Activated CD8-positive, alpha-beta memory T cell treated with anti-CD3 and anti-CD28 coated beads, Interleukin-2, amount 50 U/mL, for 24 hours (primary cell): ENCODE measurements around the gene PLSCR5.

Experiments used
- DNase-seq: peaks from one replicate; pipeline ENCODE4 v3.0.0-alpha.2; 2020; ENCODE audit errors: extremely low read depth

PLSCR5 gene

DNA sequence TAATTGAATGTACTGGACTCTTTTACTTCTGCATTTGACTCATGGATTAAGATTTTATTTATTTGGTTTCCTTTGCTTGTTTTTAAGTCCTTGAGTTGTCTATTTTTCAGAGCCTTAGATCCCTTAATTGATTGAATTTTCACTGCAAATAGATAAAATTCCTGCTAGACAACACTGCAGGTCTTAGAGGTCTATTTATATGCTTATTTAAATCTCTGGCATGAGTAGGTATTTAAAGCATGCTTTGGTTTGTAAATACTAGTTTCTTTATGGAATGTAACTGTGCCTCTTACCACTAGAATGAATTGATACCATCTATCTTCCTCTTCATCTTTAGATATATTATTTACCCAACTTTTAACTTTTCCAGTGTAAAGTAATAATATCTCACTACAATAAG, 20.0 kb downstream of the PLSCR5 start:
- no peak for DNase-seq

DNA sequence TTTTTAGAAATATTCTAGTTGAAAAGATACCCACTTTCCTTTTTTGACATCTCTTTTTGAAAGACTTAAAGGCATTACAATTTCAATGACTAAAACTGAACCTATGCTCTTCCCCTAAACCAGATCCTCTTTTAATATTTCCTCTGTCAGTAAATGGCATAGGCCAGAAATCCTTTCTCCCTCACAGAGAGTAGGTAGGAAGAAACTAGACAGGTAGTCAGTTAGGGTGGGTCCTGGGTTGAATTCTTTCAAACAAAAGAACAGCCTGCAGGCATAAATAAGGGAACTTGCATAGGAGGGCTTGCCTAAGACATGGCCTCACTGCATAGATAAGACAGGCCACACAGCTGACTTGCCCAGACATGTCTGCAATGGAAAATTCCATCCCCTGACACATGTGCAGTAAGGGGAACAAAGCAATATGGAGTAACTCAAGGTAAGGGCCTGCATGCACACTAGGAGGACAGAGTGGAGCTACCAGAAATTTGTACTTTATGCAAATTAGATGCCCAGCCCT, 23.1 kb downstream of the PLSCR5 start:
- DNase-seq = no peak

DNA sequence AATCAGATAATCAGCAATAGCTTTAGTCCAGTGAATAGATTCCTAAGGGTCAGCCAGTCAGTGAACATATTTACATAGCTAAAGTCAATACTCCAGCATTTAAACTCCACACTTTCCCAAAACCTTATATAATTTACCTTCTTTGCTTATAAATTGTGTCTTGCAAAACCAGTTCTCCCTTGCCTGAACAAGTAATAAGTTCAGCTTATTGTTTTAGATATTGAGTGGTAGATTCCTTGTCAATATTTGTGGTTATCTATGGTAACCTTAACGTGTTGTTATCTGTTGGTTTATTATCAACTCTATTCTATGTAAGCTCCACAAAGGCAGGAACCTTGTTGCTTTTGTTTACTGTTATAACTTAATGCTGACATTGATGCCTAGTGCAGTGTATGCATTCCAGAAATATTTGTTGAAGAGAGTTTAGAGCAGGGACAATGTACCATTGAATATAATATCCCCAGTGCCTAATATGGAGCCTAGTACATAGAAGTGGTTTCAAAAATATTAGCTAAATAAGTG, 24.0 kb downstream of the PLSCR5 start:
- no peak for DNase-seq

DNA sequence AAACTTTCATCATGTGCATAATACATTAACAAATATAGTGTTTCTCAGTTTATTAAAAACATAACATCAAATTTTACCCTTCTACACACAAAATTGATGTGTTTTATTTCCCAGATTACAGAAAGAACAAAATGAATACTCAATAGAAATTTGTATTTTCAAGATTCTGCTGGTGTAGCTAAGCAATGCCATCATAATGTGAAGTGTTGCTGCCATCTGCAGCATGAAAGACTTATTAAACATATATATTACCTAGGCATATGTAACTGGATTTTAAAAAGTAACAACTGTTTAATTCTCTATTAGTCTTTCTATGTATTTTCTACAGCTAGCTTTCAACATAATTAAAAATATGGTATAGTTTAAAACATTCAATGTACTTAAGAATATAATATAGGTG, 27.5 kb downstream of the PLSCR5 start:
- DNase-seq = no peak

DNA sequence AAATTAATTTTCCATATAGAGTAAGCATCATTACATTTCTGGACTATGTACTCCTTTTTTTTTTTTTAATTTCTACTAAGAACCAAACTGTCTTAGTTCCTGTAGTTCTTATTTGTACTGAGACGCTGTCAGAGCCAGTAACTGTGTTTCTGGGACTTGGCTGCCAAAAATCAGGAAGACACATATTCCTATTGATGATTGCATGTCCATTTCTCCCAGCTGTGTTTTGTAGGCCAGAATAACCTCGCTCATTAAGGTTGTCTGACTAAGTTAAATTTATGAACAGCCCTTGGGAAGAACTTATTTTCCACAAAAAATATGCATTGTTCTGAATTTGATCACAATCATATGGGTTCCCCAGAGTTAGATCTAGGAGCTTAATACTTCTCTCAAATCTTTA, 29.5 kb downstream of the PLSCR5 start:
- DNase-seq = no peak

DNA sequence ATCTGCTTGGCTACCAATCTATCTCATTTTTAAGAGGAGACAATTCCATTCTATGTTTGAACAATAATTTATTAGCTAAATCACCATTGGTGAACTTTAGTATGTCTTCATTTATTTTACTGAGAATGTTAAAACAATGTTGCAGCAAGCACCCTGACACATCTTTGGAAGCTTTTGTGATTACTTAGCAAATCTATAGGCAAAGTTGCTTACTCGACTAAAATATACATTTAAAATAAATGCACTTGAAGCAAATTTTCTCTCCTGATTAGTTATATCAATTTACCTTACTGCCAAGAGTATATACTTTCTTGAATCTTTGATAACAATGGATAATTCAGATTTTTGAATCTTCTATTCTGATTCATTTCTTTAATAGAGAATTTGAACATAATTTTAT, 31.0 kb downstream of the PLSCR5 start:
- DNase-seq = no peak

DNA sequence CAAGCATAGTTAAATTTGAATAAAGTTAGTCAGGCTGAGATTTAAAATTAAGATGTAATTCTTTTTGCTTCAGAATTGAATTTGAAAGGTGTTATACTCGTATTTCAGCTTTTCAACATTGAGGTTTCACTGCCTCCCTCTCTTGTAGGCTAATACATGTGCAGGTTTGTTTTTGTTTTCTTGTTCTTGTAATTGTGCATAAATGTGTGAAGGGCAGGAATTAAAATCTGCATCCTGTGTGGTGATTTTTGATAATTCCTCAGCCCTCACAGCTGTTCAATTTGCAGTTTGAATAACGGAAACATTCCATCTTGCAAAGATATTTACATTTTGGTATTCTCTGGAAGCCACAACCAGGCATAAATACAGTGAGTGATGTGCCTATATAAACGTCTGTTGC, 35.8 kb downstream of the PLSCR5 start:
- DNase-seq = no peak

DNA sequence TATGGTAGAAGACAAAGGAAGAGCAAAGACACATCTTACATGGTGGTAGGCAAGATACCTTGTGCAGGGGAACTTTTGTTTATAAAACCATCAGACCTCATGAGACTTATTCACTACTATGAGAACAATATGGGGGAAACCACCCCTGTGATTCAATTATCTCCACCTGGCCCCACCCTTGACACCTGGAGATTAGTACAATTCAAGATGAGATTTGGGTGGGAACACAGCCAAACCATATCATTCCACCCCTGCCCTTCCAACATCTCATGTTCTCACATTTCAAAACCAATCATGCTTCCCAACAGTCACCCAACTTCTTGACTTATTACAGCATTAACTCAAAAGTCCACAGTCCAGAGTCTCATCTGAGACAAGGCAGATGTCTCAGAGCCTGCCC, 39.0 kb downstream of the PLSCR5 start:
- DNase-seq = no peak

DNA sequence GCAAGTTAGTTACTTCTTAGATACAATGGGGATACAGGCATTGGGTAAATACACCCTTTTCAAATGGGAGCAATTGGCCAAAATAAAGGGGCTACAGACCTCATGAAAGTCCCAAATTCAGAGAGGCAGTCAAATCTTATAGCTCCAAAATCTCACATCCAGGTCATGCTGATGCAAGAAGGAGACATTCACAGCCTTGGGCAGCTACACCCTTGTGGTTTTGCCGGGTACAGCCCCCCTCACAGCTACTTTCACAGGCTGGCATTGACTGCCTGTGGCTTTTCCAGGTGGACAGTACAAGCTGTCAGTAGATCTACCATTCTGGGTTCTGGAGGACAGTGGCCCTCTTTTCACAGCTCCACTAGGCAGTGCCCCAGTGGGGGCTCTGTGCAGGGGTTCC, 43.3 kb downstream of the PLSCR5 start:
- DNase-seq = no peak

DNA sequence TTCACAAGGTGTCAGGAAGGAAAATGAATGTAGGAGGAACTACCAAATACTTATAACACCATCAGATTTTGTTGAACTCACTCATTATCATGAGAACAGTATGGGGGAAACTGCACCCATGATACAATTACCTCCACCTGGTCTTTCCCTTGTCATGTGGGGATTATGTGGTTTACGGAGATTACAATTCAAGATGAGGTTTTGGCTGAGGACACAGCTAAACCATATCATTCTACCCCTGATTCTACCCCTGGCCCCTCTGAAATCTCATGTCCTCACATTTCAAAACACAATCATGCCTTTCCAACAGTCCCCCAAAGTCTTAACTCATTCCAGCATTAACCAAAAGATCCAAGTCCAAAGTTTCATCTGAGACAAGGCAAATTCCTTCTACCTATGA, 43.7 kb downstream of the PLSCR5 start:
- no peak for DNase-seq

DNA sequence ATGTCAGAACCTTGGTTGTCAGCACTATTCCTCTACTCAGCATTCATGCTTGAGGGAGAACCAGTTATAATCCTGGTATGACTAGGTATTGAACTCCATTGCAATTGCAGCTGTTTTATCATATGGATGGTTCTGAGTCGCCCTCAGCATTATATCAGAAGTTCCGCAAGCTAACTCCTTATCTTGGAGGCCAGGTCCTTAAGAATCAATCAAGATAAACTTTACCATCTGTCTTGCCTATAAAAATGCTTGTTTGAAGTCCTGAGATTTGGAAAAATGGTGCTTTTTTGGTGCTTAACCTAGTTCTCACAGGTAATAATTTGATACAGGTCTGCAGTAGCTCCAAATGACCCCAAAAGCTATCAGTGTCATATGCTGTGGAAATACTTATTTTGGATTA, 44.5 kb downstream of the PLSCR5 start:
- DNase-seq = no peak

DNA sequence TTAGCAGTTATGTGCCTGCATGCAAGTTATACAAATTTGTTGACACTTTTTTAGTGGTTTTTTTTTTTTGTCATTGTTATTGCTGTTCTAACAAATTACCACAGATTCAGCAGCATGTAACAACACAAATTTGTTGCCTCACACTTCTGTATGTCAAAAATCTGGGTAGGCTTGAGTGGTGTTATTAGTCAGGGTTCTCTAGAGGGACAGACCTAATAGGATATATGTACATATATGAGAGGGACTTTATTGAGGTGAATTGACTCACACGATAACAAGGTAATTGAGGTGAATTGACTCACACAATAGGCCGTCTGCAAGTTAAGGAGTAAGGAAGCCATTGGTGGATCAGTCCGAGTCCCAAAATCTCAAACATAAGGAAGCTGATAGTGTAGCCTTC, 45.8 kb downstream of the PLSCR5 start:
- no peak for DNase-seq

DNA sequence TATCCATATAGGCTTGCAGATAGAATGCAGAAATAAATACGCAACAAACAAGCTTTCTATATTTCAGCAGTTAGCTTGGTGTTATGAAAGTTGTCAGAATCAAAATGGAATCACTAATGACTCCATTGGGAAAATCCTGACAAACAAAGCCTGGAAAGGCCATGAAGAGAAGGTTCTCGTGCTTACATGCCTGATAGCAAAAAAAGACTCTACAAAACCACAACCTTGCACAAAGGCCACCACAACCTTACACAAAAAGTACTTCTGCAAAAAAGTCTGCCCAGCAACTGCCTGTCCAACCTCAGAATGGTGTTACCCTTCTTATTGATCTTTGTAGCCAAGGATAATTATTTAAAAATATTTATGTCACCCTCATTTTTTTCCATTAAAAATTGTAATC, 46.4 kb downstream of the PLSCR5 start:
- DNase-seq = no peak

DNA sequence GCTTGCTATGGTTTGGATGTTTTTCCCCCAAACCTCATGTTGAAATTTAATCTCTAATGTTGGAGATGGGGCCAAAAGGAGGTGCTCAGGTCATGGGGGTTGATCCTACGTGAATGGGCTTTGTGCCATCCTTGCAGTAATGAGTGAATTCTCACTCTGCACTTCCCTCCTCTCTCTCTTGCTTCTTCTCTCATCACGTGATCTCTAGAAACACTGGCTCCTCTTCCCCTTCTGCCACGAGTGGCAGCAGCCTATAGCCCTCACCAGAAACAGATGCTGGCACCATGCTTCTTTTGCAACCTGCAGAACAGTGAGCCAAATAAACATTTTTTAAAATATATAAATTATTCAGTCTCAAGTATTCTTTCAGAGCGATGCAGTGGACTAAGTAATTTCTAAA, 47.4 kb downstream of the PLSCR5 start:
- DNase-seq = no peak

DNA sequence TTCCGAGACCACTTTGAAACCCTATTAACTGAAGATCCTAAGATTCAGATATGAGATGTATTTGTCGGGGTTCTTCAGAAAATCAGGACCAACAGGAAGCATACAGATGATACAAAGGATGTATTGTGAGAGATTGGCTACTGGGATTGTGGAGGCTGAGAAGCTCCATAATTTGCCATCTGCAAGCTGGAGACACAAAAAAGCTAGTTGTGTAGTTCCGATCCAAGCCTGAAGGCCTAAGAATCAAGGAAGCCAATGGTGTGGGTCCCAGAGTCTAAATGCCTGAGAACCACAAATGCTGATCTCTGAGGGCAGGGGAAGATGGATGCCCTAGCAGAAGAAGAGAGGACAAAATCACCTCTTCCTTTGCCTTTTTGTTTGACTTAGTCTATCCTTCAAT, 49.8 kb downstream of the PLSCR5 start:
- DNase-seq = no peak

DNA sequence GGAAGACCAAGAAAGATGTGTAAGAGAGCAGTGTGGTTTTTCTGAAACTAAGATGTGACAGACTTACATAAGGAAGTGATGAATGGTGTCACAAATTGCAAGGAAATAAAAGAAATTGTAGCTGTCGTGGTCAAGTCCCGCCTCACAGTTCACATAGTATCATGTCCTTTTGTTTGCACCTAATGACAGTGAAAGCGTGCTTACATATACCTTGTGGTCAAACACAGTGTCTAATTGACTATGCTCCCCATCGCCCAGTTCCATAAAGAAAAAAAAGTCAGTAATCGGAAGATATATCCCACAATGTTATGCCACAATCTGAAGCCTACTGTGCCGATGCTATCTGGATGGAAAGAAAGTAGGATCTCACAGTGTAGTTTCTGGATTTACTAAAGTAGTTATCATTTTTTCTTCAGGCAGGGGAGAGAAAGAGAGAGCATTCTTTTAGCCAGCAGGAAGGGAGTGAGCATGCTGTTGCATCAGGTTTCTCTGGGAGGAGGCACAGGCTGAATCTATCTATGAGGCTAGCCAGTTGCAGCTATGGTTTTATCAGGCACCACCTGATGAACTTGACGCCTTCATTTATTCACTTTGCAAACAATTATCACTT, 50.9 kb downstream of the PLSCR5 start:
- DNase-seq = no peak

DNA sequence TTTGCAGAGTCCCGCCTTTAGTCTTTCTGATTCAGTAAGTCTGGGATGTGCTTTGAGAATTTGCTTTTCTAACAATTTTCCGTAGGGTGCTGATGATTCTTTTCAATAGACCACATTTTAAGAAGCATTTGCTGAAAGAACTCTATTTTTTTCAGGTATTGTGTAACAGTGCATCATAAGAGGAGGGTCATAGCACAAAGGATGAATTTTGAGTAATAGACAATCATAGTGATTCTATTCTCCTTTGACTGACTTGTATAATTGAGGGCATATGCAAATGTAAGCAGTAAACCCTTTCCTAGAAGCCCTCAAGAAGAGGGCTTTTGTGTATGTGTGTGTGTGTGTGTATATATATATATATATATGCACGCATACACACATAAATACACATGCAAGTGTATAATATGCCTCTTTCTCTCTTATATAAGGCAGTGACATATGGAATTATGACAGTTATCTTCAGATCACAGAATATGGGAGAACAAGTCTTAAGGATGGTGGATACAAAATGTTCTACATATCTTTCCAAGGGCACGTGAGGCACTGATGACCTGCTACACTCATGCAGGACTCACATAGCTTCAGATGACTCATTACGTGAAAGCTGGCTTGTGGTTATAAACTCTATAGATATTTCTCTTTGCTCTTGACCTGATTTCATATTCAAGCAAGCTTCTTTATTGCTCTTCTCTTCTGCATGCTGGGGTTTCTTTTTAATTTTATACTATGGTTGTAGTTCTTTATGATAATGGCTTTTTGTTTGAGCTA, 54.2 kb downstream of the PLSCR5 start:
- no peak for DNase-seq

DNA sequence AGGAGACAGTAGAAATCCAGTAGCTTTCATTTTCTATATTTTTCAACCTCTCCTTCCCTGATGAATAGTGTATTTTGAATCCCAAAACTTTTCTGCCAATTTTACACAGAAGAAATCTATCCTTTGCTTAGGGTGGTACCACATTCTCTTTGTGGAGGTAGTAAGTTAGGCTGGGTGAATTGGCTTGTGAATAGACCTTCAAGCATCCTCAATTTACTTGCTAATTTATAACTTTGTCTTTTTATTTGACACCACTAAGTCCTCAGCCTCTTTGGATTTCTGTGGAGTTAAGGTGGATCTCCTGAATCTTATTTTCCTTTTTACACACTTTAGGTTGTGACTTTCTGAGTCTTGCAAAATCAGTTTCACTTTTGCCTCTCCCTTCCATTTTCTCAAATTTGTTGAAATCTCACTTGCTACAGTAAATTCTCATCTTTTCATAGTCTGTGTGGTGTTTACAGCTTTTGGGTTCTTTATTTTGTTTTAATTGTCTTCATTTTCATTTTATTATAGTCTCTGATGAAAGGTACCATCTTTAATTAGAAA, 55.0 kb downstream of the PLSCR5 start:
- DNase-seq = no peak

DNA sequence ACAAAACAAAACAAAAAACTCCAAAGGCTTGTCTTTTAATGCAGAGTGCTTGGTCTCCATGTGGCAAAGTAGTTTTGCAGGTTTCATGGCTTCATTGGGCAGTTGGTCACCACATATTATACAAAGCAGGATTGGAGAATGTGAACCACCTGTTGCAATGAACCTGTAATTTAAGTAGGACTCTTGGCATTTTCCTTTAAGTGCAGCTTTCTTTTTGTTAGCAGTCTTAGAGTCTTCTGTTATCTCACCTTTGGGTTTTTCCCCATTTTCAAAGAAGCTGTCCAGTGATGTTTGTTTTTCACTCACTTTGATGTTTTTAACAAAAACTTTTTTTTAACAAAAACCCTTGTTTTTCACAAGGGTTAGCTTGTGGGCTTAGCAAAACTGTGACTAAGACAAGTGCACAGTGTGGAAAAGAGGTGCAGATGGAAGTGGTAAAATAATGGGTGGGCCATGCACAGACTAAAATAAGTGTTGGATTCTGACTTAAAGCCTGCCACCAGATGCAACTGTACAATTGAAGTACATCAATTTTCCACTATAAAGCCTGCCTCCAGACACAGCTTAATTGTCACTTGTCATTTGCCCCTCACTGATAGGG, 57.8 kb downstream of the PLSCR5 start:
- no peak for DNase-seq

DNA sequence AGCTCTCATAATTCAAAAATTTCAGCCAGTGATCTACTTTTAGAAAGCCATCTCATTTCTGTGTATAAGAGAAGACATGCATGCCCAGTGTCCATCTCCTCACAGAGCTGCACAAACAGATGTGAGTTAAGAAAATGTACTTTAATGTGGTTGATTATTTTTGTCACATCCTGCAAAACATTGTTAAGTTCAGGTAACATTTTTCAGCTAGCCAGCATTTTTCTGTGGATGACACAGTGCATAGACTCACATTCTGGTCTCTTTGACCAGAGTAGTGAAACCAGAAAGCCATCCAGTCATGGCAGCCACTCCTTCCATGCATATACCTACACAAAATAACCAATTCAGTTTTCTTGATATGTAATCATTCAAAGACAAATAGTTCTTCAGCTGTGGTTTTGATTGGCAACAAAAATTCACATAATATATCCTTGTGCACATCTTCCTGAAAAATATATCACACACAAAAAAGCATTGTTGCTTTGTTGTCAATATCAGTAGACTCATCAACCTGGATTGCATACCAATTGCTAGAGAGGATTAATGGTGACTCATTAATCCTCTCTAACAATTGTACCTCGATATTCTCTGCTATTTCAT, 58.7 kb downstream of the PLSCR5 start:
- DNase-seq = no peak

DNA sequence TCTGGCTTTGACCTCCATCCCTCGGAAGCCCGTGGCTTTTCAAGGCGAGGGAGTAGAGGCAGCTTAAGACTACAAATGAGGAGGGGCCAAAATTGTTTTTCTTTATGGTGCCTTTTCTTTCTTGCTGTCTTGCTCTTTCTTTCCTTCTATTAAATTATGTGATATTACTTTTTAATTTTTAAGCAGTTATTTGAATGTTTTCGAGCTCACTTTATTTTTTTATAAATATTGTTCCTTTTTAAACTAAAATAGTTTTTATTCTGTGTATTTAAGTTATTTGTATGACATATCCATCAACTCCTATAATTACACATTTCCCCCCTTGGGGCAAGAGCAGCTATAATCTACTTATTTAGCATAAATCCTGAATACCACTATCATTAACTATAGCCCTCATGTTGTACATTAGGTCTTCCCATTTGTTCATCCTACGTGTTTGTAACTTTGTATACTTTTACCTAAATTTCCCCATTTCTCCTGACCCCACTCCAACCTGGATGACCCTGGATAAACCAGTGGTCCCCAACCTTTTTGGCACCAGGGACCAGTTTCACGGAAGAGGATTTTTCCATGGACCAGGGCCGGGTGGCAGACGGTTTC, 60.1 kb downstream of the PLSCR5 start:
- no peak for DNase-seq
